Ureter (tissue), 1 donor: ENCODE data around the gene RGS19. TPM values are rescaled to one million over a fixed set of nuclear protein-coding genes. Genes with fewer than 3 reads are reported as not detected.
A peak's percentile ranks its signal among the peaks of the same experiment; 100 is the strongest.

Experiments
- DNase-seq: peaks from one replicate; pipeline ENCODE4 v3.0.0-alpha.2; 2020; ENCODE audit warnings: low spot score
- total RNA-seq: library from RNA; stranded (reverse); gene quantifications from one replicate; pipeline ENCODE4 v1.2.4, GENCODE V29; 2023
- donor health status: DM: yes; HTN: yes; CAD: no.

Gene RGS19
- total RNA-seq, 1 donor from 2014 or later, result 10.3 TPM

DNA sequence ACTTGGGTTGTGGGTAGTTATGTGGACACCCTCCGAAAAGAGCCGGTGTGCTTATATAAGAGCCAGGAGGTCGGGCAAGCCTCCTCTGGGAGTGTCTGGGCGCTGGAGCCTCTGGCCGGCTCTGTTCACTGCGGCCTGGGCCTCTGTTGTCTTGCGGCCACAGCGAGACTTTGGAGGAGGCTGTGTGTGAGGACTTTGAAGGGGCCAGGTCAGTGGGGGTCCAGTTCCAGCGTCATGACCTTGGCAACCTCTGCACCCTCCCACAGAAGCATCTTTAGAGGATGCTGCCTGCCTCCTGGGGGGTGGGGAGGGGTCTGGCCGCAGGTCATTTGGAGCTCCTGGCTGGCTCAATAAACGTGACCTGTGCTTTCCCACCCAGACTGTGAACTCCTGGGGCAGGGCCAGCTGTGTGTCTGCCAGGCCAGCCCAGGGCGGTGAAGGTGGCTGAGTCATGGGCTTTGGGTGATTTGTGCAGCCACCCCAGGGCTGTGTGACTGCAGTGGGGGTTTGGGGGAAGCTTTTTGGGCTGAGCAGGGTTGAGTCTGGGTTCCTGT is 15.1 kb downstream of the RGS19 start:
- no peak for DNase-seq

- DNase-seq, result no peak
Measured at GRCh38 chr20:64063389-64064144, 15.8 kb downstream of the RGS19 start.

DNA sequence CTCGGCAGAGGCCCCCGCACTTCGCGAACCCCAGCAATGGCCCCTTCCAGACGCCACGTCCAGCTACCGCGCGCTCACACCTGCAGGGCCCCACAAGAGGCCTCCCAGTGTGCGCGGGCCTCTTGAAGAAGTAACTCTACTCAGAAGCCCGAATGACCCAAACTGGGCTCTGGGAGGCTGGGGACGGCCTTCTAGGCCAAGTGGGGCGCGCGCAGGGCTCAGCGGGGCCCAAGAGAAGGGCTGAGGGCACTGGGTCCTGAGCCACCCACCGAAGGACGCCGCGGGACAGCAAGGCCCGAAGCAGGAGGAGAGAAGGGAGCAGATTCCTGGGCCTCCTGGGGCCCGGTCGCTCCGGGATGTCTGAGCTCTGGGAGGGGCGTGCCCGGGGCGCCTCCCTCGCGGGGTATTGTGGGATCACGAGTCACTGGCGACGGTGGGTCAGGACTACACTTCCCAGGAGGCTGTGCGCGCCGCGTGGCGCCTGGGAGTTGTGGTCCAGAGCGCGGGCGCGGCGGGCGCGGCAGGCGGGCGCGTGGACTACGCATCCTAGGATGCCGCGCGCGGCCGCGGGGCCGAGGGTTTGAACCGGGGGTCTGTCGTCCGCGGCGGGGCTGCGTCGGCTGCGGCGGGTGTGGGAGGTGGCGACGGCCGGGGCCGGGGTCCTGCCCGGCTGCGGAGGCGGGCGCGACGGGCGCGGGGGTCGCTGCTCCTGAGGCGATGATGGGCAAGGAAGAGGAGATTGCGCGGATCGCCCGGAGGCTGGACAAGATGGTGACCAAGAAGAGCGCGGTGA is 16.5 kb downstream of the RGS19 start, which contains the start of gene TCEA2:
Gene TCEA2 (plus strand): TSS at position 603 of the 793 bp plus-strand sequence. CDS start 115 bp downstream, at position 718.
- DNase-seq, result peak; percentile 98

- no peak for DNase-seq
Measured at GRCh38 chr20:64062276-64062595, 17.1 kb downstream of the RGS19 start.

DNA sequence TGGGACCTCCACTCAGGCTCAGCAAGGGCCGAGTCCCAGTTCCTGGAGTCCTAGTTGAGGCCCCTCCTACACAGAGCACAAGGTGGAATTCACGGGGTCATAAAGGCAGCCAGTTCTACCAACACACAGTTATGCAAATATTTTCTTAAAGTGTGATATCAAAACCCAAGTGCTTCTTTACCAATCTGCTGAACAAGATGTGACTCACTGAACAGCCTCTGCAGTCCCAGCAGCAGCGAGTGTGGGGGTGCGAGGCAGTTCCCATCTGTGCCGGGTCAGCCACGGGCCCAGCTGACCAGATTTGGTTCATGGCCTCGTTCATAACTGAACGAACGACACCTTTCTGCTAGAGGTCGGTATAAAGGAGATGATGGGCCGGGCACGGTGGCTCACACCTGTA is 20.8 kb downstream of the RGS19 start:
- no peak for DNase-seq

DNA sequence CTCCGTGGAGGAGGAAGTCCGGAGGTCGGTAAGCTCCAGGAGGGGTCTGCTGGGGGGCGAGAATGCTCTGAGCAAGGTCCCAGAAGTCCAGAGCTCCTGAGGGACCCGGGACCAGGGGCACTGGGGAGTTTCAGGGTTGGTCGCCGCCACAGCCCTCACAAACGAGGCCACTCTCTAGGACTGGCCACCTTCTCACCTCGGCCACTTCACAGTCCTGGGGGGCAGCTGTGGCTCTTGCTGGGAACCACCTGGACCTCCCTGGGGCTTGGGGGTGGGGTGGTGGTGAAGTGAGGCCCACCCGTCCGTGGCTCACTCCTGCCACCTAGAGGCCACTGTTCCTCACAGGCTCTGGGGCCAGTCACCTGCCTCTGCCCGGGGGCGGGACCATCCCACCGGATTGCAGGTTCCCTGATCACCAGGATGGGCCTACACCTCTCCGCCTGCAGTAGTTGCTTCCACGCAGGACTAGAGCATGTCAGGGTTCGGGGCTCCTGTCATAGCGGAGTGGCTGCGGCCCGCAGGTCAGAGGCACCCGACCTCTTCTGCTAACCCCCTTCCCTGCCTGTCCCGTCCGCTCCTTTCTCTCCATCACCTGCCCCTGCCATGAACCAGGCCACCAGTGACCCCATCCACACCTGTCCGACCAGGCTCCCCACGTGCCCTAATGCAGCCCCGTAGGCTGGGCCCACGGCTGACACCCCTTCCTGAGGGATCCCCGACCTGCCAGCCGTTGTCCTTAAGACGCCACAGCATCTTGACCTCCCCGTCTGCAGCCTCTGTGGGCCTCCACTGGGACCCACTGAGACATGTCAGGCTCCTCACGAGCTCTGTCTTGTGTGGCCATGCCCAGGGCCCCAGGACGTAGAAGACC is 21.5 kb downstream of the RGS19 start:
- DNase-seq, result peak; percentile 74

DNA sequence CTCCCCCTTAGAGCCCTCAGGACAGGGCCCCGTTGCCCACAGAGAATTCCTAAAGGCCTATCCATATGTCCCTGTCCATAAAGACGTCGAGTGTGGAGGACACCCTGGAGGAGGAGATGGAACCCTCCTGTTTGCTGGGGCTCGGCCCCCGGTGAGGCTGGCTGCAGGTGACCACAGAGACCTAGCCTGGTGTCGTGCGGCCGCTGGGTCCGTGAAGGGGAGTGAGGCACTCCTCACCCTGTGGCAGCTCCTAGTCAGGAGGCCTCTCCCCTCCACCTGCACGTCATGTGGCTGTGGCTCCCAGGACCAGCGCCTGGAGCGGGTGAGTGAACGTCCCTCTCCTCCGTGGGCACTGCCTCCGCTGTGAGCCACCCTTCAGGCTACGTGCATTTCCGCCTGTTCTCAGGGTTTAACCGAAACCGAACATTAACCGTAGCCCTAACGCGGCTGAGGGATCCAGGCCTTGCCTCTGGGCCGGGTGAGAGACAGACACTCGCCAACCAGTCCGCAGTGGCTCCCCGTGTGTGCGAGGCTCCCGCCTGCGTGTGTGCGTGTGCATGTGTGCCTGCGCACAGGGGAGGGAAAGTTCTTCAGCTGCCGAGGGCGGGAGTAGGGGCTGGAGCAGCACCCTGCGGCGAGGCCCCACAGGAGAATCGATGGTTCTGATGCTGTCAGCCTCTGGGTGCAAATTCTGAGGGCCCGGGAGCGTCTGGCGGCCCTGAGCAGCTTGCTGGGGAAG is 22.3 kb downstream of the RGS19 start:
- no peak for DNase-seq

DNA sequence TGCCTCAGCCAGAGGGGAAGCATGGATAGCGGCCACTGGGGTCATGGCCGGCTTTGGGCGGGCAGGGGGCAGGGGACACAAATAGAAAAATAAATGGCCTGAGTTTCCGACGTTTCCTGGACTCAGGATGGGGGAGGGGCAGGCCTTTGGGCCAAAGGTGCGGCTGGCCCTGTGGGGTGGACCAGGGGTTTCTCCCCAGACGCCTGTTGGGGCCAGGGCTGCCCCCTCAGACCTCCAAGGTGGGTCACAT is 22.8 kb downstream of the RGS19 start:
- no peak for DNase-seq

DNA sequence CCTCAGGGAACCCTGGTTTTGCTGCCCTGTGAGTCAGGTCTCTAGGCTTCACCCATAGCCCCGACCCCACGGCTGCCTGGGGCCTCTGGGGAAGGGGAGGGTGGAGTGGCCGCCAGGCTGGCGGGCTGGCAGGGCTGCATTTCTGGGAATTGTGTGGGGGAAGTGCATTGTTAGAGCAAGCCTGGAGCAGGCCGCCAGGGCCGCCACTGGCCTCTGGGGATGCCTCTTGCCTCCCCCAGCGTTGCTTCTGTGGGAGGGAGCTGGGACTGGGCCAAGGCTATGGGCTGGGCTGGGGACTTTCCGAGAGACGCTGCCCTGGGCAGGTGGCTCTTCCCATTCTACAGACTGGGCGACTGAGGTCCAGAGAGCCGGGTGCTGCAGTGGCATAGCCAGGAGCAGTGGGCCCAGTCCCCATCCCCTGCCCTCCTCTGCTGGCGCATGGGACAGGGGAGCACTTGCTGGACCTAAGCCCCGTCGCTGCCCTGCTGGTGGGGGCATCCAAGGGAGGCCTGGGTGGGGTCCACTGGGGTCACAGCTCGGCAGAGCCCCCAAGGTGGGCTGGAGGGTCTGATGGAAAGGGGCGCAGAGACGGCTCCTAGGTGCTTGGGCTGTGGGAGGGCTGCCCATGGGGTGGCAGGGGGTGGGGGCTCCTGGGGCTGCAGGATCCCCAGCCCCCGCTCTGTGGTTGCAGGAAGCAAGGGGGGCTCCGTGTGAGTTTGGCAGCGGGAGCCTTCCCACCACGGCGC is 23.3 kb downstream of the RGS19 start:
- no peak for DNase-seq

- no peak for DNase-seq
Measured at GRCh38 chr20:64055396-64055892, 23.9 kb downstream of the RGS19 start.

- DNase-seq, result no peak
Measured at GRCh38 chr20:64053841-64054661, 25.3 kb downstream of the RGS19 start.

- no peak for DNase-seq
Measured at GRCh38 chr20:64052987-64053840, 26.1 kb downstream of the RGS19 start.

GRCh38 chr20:64052326-64052722 is 27.0 kb downstream of the RGS19 start:
- DNase-seq, result no peak

DNA sequence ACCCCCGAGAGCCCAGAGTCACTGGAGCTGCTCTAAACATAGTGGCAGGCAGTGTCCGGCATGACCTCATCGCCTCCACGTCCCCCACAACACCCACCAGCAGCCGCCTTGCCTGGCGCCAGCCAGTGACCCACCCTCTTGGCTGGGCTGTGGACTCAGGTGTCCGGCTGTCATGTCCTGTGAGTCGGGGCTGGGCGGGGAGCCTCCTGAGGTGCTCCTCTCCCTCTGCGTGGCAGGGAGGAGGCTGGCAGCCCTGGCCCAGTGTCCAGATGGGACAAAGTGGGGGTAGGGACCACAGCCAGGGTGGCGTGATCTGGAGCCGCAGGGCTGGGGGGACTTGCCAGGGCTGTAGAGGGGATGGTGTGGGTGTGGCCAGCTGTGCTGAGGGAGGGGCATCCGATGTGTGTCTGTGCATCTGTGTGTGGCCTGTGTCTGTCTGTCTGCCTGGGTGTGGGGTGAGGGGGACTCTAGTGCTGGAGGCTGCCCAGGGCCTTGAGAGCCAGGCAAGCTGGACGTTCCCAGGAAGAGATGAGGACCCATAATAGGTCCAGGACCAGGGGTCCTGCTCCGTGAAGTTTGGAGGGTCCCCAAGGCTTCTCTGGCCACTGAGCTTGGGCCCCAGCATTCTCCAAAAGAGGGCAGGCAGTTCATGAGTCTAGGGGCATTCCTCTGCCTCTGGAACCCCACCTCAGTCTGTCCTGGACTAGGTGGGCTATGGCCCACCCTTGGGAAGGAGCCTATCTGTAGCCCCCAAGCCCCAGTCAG is 27.6 kb downstream of the RGS19 start:
- DNase-seq, result no peak

DNA sequence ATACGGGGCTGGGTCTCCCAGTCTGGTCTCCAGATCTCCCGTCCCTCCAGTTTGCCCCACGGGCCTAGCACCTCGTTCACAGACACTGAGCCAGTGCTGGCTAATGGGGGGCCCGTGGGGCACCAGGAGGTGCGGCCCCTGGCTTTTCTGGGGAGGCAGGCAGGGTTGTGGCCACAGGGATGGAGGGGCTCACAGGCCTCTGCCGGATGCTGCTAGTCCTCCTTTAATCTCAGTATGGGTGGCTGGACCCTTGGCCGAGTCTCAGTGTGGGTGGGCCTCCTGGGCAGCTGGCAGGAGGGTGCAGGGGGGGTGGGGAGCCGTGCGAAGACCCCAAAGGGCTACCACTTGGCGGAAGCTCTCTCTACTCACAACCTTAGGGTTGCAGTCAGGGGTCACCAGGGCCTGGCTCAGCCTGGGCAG is 28.3 kb downstream of the RGS19 start:
- no peak for DNase-seq

GRCh38 chr20:64050261-64051032 is 28.9 kb downstream of the RGS19 start:
- no peak for DNase-seq

DNA sequence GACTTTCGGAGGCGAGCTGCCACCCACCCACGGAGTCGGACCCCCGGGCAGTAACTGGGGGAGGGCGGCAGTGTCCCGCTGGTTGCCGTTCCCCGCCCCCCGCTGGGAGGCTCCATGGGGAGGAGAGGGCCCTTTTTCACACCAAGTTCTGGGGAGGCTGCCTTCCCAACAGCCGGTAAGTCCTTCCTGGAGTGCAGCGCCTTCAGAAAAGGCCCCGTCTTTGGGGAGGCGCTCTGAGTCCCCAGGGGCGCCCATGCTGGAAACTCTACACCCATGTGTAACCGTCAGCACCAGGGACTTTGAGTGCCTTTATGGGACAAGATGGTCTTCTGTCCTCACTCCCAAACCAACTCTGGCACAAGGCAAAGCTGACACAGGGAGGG is 29.4 kb downstream of the RGS19 start:
- DNase-seq, result no peak
